HS-27A (cell line): Measurements from ENCODE around the gene DNAAF6.

Source experiments
- DNase-seq: peaks from one replicate; pipeline ENCODE4 v3.0.0-alpha.2; 2012; ENCODE audit warnings: low read depth, missing footprints

DNAAF6 gene

GRCh38 chrX:107293056-107293455 is 86.6 kb downstream of the DNAAF6 start:
- no peak for DNase-seq
